Right renal cortex interstitium (tissue), 3 donors: ENCODE results near the gene CCL11. TPM values are rescaled to one million over a fixed set of nuclear protein-coding genes. Genes with fewer than 3 reads are reported as not detected.

Experiments used
- DNase-seq, 3 donors: peaks; one replicate each; pipeline ENCODE4 v3.0.0-alpha.2; 2013; ENCODE audit warnings: low read depth in 3 of 3, low spot score in 2 of 3
- polyA plus RNA-seq, 3 donors: library from polyadenylated mRNA; unstranded; fragments of 120-200 nt; gene quantifications; one replicate each; pipeline ENCODE4 v1.2.1, GENCODE V29; 2013; ENCODE audit not compliant: insufficient read length in 3 of 3

Gene CCL11
- polyA plus RNA-seq, result 1 to 10 TPM in 2 of 3 donors, under 1 TPM in 1; 0.74 to 1.4 (median 1.1) TPM

- DNase-seq, result peak in 2 of 3 donors; percentile 27
These were observed at the start of gene CCL11 for GRCh38 chr17:34285286-34285792. CCL11 (plus strand) TSS chr17:34285742; CDS start chr17:34285809, 67 bp downstream.

GRCh38 chr17:34236281-34236892 is 49.2 kb upstream of the CCL11 start:
- DNase-seq, result no peak

- no peak for DNase-seq
These were observed 48.1 kb upstream of the CCL11 start for GRCh38 chr17:34237458-34237857.

- no peak for DNase-seq
These were observed 44.5 kb upstream of the CCL11 start for GRCh38 chr17:34241062-34241461.

GRCh38 chr17:34242587-34243363 is 42.8 kb upstream of the CCL11 start:
- no peak for DNase-seq

- no peak for DNase-seq
These were observed 41.9 kb upstream of the CCL11 start for GRCh38 chr17:34243364-34244320.

GRCh38 chr17:34245351-34245905 is 40.1 kb upstream of the CCL11 start:
- DNase-seq, result no peak

GRCh38 chr17:34246446-34246845 is 39.1 kb upstream of the CCL11 start:
- DNase-seq, result no peak

- no peak for DNase-seq
These were observed 38.7 kb upstream of the CCL11 start for GRCh38 chr17:34246881-34247280.

GRCh38 chr17:34248511-34249024 is 37.0 kb upstream of the CCL11 start:
- DNase-seq, result no peak

GRCh38 chr17:34249061-34249460 is 36.5 kb upstream of the CCL11 start:
- no peak for DNase-seq

GRCh38 chr17:34249478-34249877 is 36.1 kb upstream of the CCL11 start:
- DNase-seq, result no peak

- DNase-seq, result no peak
These were observed 34.4 kb upstream of the CCL11 start for GRCh38 chr17:34251186-34251585.

- no peak for DNase-seq
These were observed 33.5 kb upstream of the CCL11 start for GRCh38 chr17:34252095-34252443.

GRCh38 chr17:34252444-34253138 is 33.0 kb upstream of the CCL11 start:
- peak in 2 of 3 donors; percentile 55 to 56 for DNase-seq

GRCh38 chr17:34253139-34253525 is 32.4 kb upstream of the CCL11 start:
- DNase-seq, result no peak

- no peak for DNase-seq
These were observed 31.4 kb upstream of the CCL11 start for GRCh38 chr17:34254146-34254545.

GRCh38 chr17:34254651-34255380 is 30.7 kb upstream of the CCL11 start, which contains the start of gene CCL2:
CCL2 (plus strand) TSS chr17:34255285; CDS start chr17:34255350, 65 bp downstream.
- peak in 2 of 3 donors; percentile 49 to 56 for DNase-seq

GRCh38 chr17:34255381-34255732 is 30.2 kb upstream of the CCL11 start:
- no peak for DNase-seq
